Osteocyte (in vitro differentiated cells): Measurements from ENCODE around the gene FBXL7. TPM values are rescaled to one million over a fixed set of nuclear protein-coding genes. Genes with fewer than 3 reads are reported as not detected.

Experiments used
- DNase-seq: peaks from one replicate; pipeline ENCODE4 v3.0.0; 2021; ENCODE audit warnings: mixed read lengths; ENCODE audit not compliant: unreplicated experiment; ENCODE audit errors: extremely low spot score
- H3K27ac Mint-ChIP-seq: one replicate; pipeline ENCODE4 v1.8.0; 2021; ENCODE audit warnings: mild to moderate bottlenecking, mixed read lengths; ENCODE audit not compliant: unreplicated experiment
- H3K27me3 Mint-ChIP-seq: one replicate; pipeline ENCODE4 v1.8.0; 2021; ENCODE audit warnings: mixed read lengths; ENCODE audit not compliant: unreplicated experiment
- H3K36me3 Mint-ChIP-seq: one replicate; pipeline ENCODE4 v1.8.0; 2021; ENCODE audit warnings: mixed read lengths; ENCODE audit not compliant: unreplicated experiment
- H3K4me1 Mint-ChIP-seq: one replicate; pipeline ENCODE4 v1.8.0; 2021; ENCODE audit warnings: mixed read lengths; ENCODE audit not compliant: unreplicated experiment
- H3K4me3 Mint-ChIP-seq: one replicate; pipeline ENCODE4 v1.8.0; 2021; ENCODE audit warnings: mild to moderate bottlenecking, moderate library complexity, mixed read lengths; ENCODE audit not compliant: unreplicated experiment
- H3K9me3 Mint-ChIP-seq: one replicate; pipeline ENCODE4 v1.8.0; 2021; ENCODE audit warnings: mixed read lengths; ENCODE audit not compliant: unreplicated experiment
- total RNA-seq: library from RNA; stranded (reverse); gene quantifications from 2 replicates; pipeline ENCODE4 v1.2.1, GENCODE V29; 2021
- TF ChIP-seq, protein P1 (sequence below): fragments of 200-600 bp; sonication (generic); IDR thresholded peaks from 2 replicates; pipeline ENCODE4 v1.5.0; 2021; ENCODE audit warnings: antibody characterized with exemption, mild to moderate bottlenecking, moderate library complexity

The FBXL7 gene
- total RNA-seq, 1 donor from 2014 or later = 28.4 TPM

DNA sequence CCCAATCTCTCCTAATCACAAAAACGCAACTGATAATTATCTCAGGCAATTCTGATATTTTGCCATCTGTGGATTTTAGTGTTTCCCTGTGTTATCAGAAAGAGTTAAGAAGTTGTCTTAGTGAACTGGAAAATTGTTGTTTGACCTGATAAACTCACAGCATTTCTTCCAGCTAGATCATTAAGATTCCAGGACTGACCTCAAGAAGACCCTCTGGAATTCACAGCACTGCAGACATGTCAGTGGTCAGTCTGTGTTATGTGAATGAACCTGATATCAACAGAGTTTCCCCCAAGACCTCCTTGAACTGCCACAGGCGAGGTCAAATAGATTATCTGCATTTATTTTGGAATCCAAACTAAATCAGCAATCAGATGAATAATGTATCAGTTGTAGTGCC lies 174.7 kb downstream of the FBXL7 start:
- H3K27me3 Mint-ChIP-seq = no peaks in the 10 kb centered on the region
- H3K4me3 Mint-ChIP-seq = no peak overlapping the region
- TF ChIP-seq, protein P1, sequence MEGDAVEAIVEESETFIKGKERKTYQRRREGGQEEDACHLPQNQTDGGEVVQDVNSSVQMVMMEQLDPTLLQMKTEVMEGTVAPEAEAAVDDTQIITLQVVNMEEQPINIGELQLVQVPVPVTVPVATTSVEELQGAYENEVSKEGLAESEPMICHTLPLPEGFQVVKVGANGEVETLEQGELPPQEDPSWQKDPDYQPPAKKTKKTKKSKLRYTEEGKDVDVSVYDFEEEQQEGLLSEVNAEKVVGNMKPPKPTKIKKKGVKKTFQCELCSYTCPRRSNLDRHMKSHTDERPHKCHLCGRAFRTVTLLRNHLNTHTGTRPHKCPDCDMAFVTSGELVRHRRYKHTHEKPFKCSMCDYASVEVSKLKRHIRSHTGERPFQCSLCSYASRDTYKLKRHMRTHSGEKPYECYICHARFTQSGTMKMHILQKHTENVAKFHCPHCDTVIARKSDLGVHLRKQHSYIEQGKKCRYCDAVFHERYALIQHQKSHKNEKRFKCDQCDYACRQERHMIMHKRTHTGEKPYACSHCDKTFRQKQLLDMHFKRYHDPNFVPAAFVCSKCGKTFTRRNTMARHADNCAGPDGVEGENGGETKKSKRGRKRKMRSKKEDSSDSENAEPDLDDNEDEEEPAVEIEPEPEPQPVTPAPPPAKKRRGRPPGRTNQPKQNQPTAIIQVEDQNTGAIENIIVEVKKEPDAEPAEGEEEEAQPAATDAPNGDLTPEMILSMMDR = no peak
- DNase-seq = no peak
- peaks cover 46% of the 10 kb centered on the region for H3K4me1 Mint-ChIP-seq
- H3K9me3 Mint-ChIP-seq = no peaks in the 10 kb centered on the region
- no peaks in the 10 kb centered on the region for H3K36me3 Mint-ChIP-seq
- H3K27ac Mint-ChIP-seq = no peak overlapping the region

DNA sequence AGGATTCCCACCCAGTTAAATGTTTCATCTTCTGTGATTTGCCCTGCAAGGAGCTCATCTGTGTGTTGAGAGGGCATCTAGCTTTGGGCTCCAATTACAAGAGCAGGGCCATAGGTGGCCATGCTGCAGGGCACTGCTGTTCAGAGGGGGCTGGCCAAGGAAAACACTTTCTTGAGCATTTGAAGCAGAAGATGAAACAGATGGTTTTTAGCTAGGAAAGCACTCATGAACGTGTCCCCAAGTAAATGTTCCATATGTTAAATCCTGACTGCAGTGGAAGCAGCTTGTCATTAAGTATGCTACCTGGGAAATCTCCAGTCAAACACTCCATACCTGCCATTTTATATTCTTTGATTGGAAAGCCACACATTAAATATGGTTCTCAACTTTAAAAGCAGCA lies 176.6 kb downstream of the FBXL7 start:
- TF ChIP-seq, protein P1 = no peak
- peak overlapping the region; percentile 1 for H3K4me3 Mint-ChIP-seq
- no peaks in the 10 kb centered on the region for H3K36me3 Mint-ChIP-seq
- peak overlapping the region; percentile 76 for H3K27ac Mint-ChIP-seq
- no peaks in the 10 kb centered on the region for H3K27me3 Mint-ChIP-seq
- no peak for DNase-seq
- H3K4me1 Mint-ChIP-seq = peaks cover 60% of the 10 kb centered on the region
- H3K9me3 Mint-ChIP-seq = no peaks in the 10 kb centered on the region

DNA sequence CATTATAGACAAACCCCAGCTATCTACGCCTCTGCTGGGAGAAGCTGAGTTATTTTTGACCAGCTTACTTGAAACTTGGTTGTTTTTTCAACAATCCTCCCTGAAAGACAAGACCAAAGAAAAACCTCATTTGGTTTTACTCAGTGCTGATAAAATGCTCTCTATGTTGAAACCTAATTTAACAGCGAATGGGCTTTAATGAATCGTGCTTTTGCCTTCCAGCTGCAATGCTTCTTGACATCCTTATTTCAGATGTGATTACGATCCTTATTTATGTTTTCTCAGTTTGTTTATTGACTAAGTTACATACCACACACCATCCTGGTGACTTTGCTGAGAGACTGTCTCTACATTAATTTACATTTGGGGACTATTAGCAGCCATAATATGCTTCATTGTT lies 179.2 kb downstream of the FBXL7 start:
- DNase-seq = no peak

DNA sequence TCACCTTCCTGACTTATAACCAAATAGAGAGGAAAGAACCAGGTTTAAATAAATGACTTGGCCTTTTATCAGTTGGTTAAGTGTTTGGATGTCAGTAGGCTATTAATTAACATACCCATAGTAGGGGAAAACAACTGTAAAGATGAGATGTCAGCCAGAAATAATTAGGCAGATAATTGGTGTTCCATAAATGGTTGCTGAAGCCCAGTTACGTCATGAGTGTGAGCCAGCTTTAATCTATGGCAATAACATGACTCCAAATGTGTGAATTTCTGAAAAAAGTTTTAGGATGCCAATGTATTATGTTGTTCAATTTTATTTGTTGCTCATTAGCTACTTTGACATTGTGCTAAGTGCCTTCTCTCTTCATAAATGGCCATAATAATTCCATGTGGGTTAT lies 180.5 kb downstream of the FBXL7 start:
- DNase-seq = no peak
- TF ChIP-seq, protein P1 = no peak
- no peaks in the 10 kb centered on the region for H3K27me3 Mint-ChIP-seq
- H3K27ac Mint-ChIP-seq = no peak overlapping the region
- H3K9me3 Mint-ChIP-seq = no peaks in the 10 kb centered on the region
- H3K4me1 Mint-ChIP-seq = peaks cover 72% of the 10 kb centered on the region
- no peak overlapping the region for H3K4me3 Mint-ChIP-seq
- H3K36me3 Mint-ChIP-seq = no peaks in the 10 kb centered on the region

More for the DNA sequence above, 179.2 kb downstream of the FBXL7 start:
- no peaks in the 10 kb centered on the region for H3K36me3 Mint-ChIP-seq
- peaks cover 68% of the 10 kb centered on the region for H3K4me1 Mint-ChIP-seq
- TF ChIP-seq, protein P1 = no peak
- no peaks in the 10 kb centered on the region for H3K9me3 Mint-ChIP-seq
- H3K4me3 Mint-ChIP-seq = no peak overlapping the region
- no peaks in the 10 kb centered on the region for H3K27me3 Mint-ChIP-seq
- H3K27ac Mint-ChIP-seq = peak overlapping the region; percentile 18

DNA sequence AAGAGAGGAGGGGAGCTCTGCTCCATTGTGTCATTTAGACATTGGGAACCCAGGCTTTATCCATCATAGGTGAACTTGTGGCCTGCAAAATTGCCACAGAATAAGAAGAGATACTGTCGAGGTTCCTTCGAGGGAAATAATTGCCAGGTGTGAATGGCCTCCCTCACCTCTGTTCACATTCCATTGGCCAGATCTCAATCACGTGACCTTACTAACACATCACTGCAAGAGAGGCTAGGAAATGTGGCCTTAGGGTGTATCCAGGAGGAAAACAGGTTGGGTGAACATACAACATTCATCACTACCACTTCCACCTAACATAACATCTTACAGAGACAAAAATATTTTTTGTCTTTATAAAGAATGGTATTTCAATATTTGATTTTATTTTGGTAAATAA lies 182.1 kb downstream of the FBXL7 start:
- no peak overlapping the region for H3K4me3 Mint-ChIP-seq
- H3K4me1 Mint-ChIP-seq = peaks cover 56% of the 10 kb centered on the region
- no peak overlapping the region for H3K27ac Mint-ChIP-seq
- DNase-seq = no peak
- no peaks in the 10 kb centered on the region for H3K36me3 Mint-ChIP-seq
- TF ChIP-seq, protein P1 = no peak
- no peaks in the 10 kb centered on the region for H3K27me3 Mint-ChIP-seq
- H3K9me3 Mint-ChIP-seq = no peaks in the 10 kb centered on the region
